GM18868 (cell line): ENCODE measurements around the gene HIBADH.
"Not testable (repeated sequence)": the region's sequence is repeated elsewhere in the genome, so short reads cannot be mapped to it uniquely, and the experiment has no call there.

Experiments
- ATAC-seq: cut with Tn5 transposase; IDR thresholded peaks from one replicate; pipeline ENCODE4 v1.9.1; 2021; ENCODE audit warnings: mild to moderate bottlenecking, moderate library complexity; ENCODE audit not compliant: unreplicated experiment

Gene HIBADH

GRCh38 chr7:27603813-27604212, 58.9 kb downstream of the HIBADH start:
- ATAC-seq, result no peak

DNA sequence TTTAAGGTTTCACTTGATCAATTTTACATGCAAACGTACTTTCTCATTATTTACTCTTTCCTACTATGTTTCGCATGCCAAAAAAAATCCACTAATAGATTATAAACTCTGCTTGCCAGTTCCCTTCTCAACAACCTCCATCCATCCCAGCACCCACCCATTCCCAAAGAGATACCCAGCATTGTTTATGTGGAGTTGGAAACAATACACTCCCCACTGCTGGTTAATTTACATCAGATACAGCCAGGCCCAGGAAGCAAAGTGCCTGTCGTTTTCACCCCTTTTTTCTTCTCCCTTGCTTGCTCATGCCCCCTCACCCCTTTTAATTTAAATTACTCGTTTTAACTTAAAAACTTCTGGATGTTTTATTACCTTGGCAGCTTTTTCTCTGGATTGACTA, 59.9 kb downstream of the HIBADH start:
- ATAC-seq, result no peak

DNA sequence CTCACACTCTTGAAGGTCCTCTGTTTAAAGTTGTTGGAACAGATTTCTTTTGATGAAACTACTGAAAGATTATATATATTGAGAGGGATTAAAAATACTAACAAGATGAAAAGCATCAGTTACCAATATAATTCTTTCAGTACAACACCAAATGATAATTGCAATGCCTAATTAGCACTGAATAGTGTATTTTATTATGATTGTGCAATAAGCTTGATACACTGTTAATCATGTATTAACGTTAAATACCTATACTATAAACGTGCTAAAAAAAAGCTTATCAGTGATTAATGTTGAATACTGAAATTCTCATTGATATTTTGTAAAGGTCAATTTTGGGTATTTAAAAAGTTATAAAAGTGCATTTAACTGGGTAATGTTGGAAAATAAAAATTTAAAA, 61.5 kb downstream of the HIBADH start:
- no peak for ATAC-seq

DNA sequence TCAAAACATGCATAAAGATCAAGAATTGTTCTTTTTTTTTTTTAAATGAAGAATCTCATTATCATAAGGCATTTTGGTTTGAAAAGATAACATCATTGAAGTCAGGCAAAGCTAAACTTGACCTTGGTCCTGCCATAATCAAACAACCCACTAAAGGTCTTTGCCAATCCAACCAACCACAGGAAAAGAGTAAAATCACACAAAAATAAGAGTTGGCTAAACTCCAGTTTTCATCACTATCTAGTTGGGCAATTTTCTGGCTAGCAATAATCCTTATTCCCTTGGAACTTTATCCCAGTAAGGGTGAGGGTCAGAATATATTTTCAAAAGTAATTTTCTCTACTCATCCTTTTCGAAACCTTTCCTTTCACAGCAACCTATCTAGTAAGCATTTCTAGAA, 62.4 kb downstream of the HIBADH start:
- ATAC-seq, result no peak

DNA sequence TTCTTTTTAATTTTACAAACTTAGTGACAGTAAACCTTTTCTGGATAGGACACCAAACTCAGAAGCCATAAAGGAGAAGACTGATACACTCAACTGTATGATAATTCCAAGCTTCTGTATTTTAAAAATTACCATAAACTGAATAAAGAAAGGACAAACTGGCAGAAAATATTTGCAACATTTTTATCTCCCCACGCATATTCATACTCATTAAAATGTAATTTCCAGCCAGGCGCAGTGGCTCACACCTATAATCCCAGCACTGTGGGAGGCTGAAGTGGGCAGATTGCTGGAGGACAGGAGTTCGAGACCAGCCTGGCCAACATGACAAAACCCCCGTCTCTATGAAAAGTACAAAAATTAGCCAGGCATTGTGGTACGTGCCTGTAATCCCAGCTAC, 67.7 kb downstream of the HIBADH start:
- no peak for ATAC-seq

DNA sequence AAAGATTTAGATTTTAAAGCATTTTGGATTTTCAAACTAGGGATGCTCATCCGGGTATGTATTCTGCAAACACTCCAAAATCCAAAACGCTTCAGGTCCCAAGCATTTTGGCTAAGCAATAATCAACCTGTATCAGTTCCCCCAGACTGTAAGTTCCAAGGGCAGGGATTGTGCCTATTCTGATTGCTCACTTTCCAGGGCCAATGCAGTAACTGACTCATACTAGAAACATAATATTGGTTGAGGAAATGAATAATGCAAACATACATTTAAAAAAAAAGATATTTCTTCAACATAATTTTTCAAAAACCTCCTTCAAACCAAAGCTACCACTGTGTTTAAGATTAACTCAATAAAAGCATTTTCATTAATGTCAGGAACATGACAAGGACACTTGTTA, 69.5 kb downstream of the HIBADH start:
- ATAC-seq, result no peak

GRCh38 chr7:27590416-27590815, 72.3 kb downstream of the HIBADH start:
- no peak for ATAC-seq

DNA sequence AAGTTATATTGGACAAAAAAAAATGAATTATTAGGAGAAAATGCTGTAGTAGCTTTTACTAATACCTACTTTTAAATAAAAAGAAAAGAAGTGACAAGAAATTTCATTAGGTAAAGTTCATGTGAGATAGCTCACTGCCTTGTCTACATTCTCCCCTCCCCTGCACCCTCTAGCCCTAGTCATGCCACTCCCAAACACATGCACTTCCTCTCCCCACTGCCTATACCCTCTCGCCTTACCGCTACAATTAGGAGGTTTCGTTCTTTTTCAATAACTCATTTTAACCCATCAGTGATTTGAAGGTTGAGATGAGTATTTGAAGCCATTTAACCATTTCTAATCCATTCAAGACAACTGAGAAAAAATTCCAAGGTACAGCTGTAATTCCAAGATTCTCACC, 75.3 kb downstream of the HIBADH start:
- ATAC-seq, result peak; percentile 56

DNA sequence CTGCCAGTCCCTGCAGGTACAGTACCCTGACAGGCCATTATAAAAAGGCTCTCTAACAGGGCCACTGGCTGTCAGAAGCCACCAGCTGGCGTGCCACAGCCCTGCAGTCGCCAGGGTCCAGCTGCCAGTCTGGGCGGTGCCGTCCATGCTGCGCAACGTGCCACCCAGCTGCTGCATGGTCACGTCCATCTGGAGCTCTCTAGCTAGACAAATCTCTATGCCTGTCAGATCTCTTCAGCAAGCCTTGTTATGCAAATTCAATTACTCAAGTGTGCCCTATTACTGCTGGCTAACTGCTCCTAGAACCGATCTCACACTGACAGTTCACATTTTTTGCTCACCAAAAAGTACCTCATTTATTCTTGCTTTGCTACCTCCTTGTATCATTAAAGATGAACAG, 75.9 kb downstream of the HIBADH start:
- ATAC-seq, result peak; percentile 92

- ATAC-seq, result no peak
Measured at GRCh38 chr7:27585781-27586447, 76.8 kb downstream of the HIBADH start.

- no peak for ATAC-seq
Measured at GRCh38 chr7:27581906-27582305, 80.8 kb downstream of the HIBADH start.

DNA sequence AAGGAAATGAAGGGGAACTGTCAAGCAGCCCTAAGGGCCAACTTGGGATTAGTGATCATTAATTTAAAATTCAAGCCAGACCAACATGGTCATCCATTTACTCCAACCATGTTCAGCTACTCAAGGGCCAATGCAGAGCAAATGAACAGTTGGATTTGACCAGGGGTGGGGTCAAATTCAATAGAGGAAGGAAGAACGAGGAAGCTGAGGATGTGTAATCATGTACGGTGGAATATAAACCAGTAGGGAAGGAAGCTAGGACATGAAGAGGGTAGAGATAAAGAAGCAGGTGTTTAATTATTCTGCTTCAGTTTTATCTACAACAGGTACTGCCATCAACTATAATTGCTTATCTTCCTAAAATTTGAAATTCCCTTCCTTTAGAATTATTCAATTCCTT, 81.6 kb downstream of the HIBADH start:
- no peak for ATAC-seq

DNA sequence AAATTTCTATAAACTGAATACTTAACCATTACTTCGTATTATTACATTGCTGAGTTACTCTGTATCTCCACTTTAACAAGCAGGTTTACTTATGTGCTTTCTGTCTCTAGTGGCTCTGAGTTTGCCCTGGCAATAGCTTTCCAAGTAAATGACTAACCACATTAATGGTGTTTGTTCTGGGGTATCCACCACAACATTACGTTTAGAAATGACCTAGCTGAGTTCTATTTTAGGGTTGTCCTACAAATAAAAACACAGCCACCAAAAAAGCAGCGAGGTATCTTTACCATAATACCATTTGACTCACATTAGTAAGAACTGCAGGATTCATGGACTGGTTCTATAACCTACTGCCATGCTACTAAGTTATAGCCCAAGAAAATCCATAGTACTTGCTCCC, 83.1 kb downstream of the HIBADH start:
- no peak for ATAC-seq

GRCh38 chr7:27578169-27578568, 84.5 kb downstream of the HIBADH start:
- not testable (repeated sequence) for ATAC-seq

DNA sequence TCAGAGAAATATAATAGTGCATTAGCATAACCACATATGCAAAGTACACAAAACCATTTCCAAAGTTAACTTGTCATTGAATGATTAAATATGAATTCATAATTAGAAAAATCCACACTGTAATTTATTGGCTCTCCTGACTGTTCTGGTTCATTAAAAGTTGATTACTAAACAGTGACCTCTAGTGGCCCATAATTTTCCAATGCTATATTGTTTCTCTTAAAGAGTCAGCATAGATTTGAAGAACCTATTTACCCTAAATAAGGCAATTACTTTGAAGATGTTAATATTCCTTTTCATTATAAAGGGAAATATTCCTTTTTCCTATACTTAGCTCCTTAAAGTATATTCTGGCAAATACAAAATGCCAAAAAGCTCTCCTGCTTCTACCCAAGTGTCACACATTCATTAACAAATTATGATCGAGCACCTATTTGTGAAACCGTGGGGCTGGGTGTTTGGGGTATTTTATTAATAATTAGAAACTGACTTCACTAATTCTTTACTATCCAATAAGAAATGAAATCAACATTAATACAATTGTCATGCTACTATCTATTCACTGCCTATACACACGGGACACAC, 86.2 kb downstream of the HIBADH start:
- no peak for ATAC-seq

DNA sequence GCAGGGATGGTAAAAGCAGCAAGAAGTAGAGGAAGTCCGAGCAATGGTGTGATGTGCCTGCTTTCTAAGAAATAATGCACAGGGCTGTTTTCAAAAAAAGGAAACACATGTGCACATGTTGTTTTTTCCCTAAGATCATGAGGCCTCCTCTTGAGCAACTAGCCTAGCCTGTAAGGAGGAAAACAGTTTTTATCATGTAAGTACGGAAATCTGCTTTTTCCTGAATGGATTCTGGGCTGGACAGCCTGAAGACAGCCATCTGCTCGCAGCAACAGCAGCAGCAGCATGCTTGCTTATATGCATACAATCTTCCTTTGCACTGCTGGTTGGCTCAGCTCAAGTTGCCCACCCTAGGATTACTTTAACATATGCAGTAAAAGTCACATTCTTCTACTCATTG, 87.1 kb downstream of the HIBADH start:
- ATAC-seq, result no peak

DNA sequence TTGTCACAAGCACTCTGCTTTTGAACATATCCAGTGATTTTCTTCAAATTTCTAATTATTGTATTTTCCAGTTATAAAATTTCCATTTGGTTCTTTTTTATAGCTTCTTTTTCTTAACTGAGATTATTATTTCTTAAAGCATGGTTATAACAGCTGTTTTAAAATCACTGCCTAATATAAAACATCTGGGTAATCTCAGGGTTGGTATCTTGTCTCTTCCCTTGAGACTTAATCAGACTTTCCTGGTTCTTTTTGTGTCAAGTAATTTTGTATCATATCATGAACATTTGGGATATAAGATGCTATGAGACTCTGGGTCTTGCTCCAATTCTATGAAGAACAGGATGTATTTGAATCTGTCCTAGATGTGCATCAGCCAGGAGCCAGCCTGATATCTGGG, 93.6 kb downstream of the HIBADH start:
- ATAC-seq, result no peak

DNA sequence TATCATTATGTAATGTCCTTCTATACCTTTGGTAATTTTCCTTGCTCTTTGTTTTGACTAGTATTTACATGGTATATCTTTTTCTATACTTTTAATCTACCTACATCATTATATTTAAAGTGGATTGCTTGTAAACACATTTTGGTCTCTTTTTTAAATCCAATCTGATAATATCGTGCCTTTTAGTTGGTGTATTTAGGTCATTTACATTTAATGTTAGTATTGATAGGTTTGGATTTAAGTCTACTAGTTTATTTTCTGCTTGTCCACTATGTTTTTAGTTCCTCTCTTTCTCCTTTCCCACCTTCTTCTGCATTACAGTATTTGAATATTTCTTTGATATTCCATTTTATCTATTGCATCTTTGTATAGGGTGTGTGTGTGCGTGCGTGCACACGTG, 95.4 kb downstream of the HIBADH start:
- no peak for ATAC-seq

GRCh38 chr7:27564881-27565482, 97.7 kb downstream of the HIBADH start:
- no peak for ATAC-seq

- ATAC-seq, result no peak
Measured at GRCh38 chr7:27560706-27561235, 101.9 kb downstream of the HIBADH start.

- ATAC-seq, result no peak
Measured at GRCh38 chr7:27555670-27556069, 107.0 kb downstream of the HIBADH start.

GRCh38 chr7:27554826-27555225, 107.9 kb downstream of the HIBADH start:
- no peak for ATAC-seq
